GM21717 (cell line): Measurements from ENCODE around the gene ALKBH5.

ENCODE experiments used
- ATAC-seq: cut with Tn5 transposase; IDR thresholded peaks from one replicate; pipeline ENCODE4 v1.9.1; 2021; ENCODE audit warnings: mild to moderate bottlenecking, moderate library complexity; ENCODE audit not compliant: unreplicated experiment

Gene ALKBH5

DNA sequence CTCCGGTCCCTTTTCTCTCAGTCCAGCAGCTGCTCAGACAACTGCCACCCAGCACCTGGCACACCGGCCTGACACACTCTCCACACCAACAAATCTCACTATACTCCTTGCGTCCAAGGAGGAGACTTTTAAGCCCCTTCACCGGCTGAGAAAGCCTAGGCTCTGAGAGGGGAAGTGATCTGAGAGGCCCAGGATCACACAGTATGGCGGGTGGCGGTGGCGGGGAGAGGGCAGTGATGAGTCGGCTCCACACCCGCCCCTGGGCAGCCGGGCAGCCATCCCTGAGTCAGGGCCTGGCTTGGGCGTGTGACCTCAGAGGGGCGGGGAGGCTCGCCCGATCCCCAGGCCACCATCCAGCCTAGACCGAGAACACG is 74.3 kb downstream of the ALKBH5 start:
- ATAC-seq = no peak

- ATAC-seq = no peak
Measured at GRCh38 chr17:18258356-18259038, 74.9 kb downstream of the ALKBH5 start, which contains the start of gene FLII. TSS of gene FLII (minus strand) at chr17:18258738. CDS start at chr17:18258690, 48 bp downstream.
